OCI-LY7 (cell line): Measurements from ENCODE around the gene MAGEF1.

Experiments used
- EZH2phosphoT487 ChIP-seq: fragments of 200-600 bp; sonication (generic); IDR thresholded peaks from 2 replicates; pipeline ENCODE4 v1.6.1; 2018; ENCODE audit warnings: low read depth, borderline replicate concordance, mild to moderate bottlenecking, mixed run types, antibody characterized with exemption, low read length, moderate library complexity, mixed read lengths
- TF ChIP-seq, protein P1 (sequence below): fragments of 200-600 bp; sonication (generic); conservative IDR thresholded peaks from 2 replicates; pipeline ENCODE4 v1.5.1; 2014; ENCODE audit warnings: mild to moderate bottlenecking, antibody characterized with exemption, low read length, moderate library complexity, mixed read lengths

DNA sequence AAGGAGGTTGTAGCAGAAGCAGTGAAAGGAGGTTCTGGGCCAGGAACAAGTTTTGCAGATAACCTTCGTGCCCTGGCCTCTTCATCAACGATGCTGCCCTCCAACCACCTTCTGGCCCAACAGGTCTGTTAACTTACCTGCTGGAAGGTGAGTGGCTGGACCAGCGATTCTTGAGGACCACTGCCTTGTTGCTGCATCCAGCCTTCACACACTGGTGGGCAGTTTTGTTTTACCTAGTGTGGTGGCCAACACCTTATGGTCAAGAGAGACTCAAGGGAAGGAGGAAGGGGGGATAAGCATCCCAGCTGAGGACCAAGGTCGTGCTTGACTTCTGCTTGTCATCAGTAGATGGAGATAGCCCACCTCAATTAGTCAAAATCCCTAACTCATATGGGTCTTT is 7.8 kb upstream of the MAGEF1 start:
- TF ChIP-seq, protein P1, sequence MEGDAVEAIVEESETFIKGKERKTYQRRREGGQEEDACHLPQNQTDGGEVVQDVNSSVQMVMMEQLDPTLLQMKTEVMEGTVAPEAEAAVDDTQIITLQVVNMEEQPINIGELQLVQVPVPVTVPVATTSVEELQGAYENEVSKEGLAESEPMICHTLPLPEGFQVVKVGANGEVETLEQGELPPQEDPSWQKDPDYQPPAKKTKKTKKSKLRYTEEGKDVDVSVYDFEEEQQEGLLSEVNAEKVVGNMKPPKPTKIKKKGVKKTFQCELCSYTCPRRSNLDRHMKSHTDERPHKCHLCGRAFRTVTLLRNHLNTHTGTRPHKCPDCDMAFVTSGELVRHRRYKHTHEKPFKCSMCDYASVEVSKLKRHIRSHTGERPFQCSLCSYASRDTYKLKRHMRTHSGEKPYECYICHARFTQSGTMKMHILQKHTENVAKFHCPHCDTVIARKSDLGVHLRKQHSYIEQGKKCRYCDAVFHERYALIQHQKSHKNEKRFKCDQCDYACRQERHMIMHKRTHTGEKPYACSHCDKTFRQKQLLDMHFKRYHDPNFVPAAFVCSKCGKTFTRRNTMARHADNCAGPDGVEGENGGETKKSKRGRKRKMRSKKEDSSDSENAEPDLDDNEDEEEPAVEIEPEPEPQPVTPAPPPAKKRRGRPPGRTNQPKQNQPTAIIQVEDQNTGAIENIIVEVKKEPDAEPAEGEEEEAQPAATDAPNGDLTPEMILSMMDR = no peak
- no peak for TF ChIP-seq EZH2phosphoT487
